RWPE2 (cell line): ENCODE data around the gene ADCY2.

ENCODE experiments used
- ATAC-seq: fragments of 200-7000 bp; cut with Tn5 transposase; 3 replicates; pipeline ENCODE4 v1.9.1; 2021; ENCODE audit warnings: low read depth
- DNase-seq: peaks from one replicate; pipeline ENCODE4 v3.0.0-alpha.2; 2020; ENCODE audit warnings: low spot score
- H3K27ac ChIP-seq: fragments of 450-650 bp; 2 replicates; pipeline ENCODE4 v1.5.1; 2017; ENCODE audit warnings: mild to moderate bottlenecking; ENCODE audit not compliant: poor library complexity, severe bottlenecking
- H3K27me3 ChIP-seq: fragments of 250-450 bp; sonication (Bioruptor Pico); 2 replicates; pipeline ENCODE4 v1.5.1; 2021; ENCODE audit warnings: mild to moderate bottlenecking, moderate library complexity; ENCODE audit not compliant: insufficient read depth, poor library complexity, severe bottlenecking
- H3K36me3 ChIP-seq: fragments of 250-450 bp; sonication (Bioruptor Pico); 2 replicates; pipeline ENCODE4 v1.5.1; 2020; ENCODE audit warnings: low read depth, mild to moderate bottlenecking, moderate library complexity
- H3K4me1 ChIP-seq: fragments of 250-450 bp; sonication (Bioruptor Pico); 2 replicates; pipeline ENCODE4 v1.5.1; 2021; ENCODE audit warnings: mild to moderate bottlenecking, moderate library complexity; ENCODE audit not compliant: insufficient read depth, poor library complexity, severe bottlenecking
- H3K4me3 ChIP-seq: fragments of 250-450 bp; sonication (Bioruptor Pico); 2 replicates; pipeline ENCODE4 v1.5.1; 2021; ENCODE audit warnings: mild to moderate bottlenecking, moderate library complexity; ENCODE audit not compliant: severe bottlenecking
- H3K9me3 ChIP-seq: fragments of 250-450 bp; sonication (Bioruptor Pico); 2 replicates; pipeline ENCODE4 v1.5.1; 2021; ENCODE audit warnings: mild to moderate bottlenecking, moderate library complexity; ENCODE audit not compliant: severe bottlenecking
- CTCF ChIP-seq: fragments of 450-650 bp; IDR thresholded peaks from one replicate; pipeline ENCODE4 v1.5.1; 2017; ENCODE audit warnings: mild to moderate bottlenecking, moderate library complexity; ENCODE audit not compliant: poor library complexity, severe bottlenecking

ADCY2 gene

GRCh38 chr5:7609726-7610125, 213.8 kb downstream of the ADCY2 start:
- Histone ChIP-seq H3K27ac (no peak overlapping the region), H3K36me3 (no peaks in the 10 kb centered on the region), H3K27me3 (no peaks in the 10 kb centered on the region), H3K4me1 (no peaks in the 10 kb centered on the region), H3K4me3 (no peak overlapping the region), H3K9me3 (peaks cover 6% of the 10 kb centered on the region)
- no peak for DNase-seq
- no peak for TF ChIP-seq CTCF
- ATAC-seq, result no peak

DNA sequence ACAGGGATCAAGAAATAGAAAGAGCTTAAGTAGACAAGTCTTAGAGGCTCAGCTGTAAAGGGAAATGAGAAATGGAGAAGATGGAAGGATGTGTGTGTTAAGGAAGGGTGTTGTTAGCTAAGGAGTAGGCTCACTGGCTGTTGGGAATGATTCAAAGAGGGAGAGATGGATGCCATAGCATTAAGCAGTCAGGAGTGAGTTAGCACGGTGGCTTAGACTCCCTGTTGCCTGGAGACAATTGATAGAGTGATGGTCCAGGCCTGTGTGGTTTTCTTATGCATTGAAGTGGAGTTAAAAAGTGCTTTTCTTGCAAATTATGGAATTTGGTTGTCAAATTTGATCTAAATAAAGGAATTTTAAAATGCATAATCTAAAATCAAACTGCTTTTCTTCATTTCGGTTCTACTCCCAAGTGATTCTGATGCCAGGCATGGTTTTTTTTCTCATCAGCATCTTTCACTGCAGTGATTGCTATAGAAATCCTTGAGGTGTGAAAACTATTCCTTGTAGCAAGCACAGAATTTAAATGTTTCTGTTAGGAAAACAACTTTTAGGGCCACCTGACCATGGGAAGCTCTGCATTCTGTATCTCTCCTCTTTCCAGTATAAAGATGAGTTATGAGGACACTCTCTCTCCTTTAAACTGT, 214.7 kb downstream of the ADCY2 start:
- no peak for DNase-seq
- Histone ChIP-seq H3K27me3 (no peaks in the 10 kb centered on the region), H3K9me3 (peaks cover 8% of the 10 kb centered on the region), H3K4me3 (no peak overlapping the region), H3K4me1 (no peaks in the 10 kb centered on the region), H3K27ac (no peak overlapping the region), H3K36me3 (no peaks in the 10 kb centered on the region)
- no peak for TF ChIP-seq CTCF
- no peak for ATAC-seq

- ATAC-seq (no peak), DNase-seq (no peak)
- no peaks in the 10 kb centered on the region for H3K4me1 ChIP-seq
- no peaks in the 10 kb centered on the region for H3K27me3 ChIP-seq
- H3K36me3 ChIP-seq, result no peaks in the 10 kb centered on the region
- no peak overlapping the region for H3K27ac ChIP-seq
- no peak for TF ChIP-seq CTCF
- H3K4me3 ChIP-seq, result no peak overlapping the region
- peaks cover 8% of the 10 kb centered on the region for H3K9me3 ChIP-seq
Observed at GRCh38 chr5:7611518-7611917, 215.6 kb downstream of the ADCY2 start.

GRCh38 chr5:7615566-7616061, 219.7 kb downstream of the ADCY2 start:
- DNase-seq (no peak), ATAC-seq (no peak)
- H3K4me3 ChIP-seq, result no peak overlapping the region
- TF ChIP-seq CTCF, result peak; percentile 32
- H3K27ac ChIP-seq, result no peak overlapping the region
- H3K4me1 ChIP-seq, result no peaks in the 10 kb centered on the region
- H3K36me3 ChIP-seq, result no peaks in the 10 kb centered on the region
- peaks cover 2% of the 10 kb centered on the region for H3K9me3 ChIP-seq
- no peaks in the 10 kb centered on the region for H3K27me3 ChIP-seq

- TF ChIP-seq CTCF, result no peak
- Histone ChIP-seq H3K27me3 (no peaks in the 10 kb centered on the region), H3K27ac (no peak overlapping the region), H3K4me1 (no peaks in the 10 kb centered on the region), H3K36me3 (no peaks in the 10 kb centered on the region), H3K4me3 (no peak overlapping the region), H3K9me3 (peaks cover 2% of the 10 kb centered on the region)
- no peak for ATAC-seq
- no peak for DNase-seq
Observed at GRCh38 chr5:7616897-7617296, 221.0 kb downstream of the ADCY2 start.
